OCI-M2 (cell line): ENCODE measurements around the gene BTF3L4.

Experiments
- DNase-seq: peaks from one replicate; lab custom pipeline; 2025; ENCODE audit not compliant: unreplicated experiment; lab: John Stamatoyannopoulos, UW

BTF3L4 gene

DNA sequence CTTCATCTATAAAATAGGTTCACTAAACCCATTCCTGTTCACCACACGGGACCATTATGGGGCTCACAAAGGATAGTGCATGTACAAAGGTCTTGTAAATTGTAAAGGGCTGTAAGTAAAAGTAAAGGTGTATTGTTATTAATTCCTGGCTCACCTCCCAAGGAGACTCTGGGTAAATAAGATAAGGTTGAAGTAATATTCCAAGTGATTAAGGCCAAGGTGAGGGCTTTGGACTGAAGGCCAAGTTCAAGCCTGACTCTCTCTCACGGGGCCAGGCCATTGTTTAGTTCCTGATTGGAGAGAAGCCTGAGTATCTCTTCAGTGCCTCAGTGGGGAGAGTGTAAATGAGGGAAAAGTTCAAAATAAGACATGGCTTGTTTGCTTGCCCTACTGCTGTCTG is 66.3 kb downstream of the BTF3L4 start:
- DNase-seq, result no peak

DNA sequence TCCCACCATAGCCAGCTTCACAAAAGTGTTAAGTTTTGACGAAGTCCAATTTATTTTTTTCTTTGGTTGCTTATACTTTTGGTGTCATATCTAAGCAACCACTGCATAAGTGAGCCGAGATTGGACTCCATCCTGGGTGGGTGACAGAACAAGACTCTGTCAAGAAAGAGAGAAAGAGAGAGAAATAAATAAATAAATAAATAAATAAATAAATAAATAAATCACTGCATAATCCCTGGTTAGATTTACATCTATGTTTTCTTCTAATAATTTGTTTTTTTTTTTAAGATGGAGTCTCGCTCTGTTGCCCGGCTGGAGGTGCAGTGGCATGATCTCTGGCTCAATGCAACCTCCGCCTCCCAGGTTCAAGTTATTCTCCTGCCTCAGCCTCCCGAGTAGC is 67.5 kb downstream of the BTF3L4 start:
- no peak for DNase-seq

DNA sequence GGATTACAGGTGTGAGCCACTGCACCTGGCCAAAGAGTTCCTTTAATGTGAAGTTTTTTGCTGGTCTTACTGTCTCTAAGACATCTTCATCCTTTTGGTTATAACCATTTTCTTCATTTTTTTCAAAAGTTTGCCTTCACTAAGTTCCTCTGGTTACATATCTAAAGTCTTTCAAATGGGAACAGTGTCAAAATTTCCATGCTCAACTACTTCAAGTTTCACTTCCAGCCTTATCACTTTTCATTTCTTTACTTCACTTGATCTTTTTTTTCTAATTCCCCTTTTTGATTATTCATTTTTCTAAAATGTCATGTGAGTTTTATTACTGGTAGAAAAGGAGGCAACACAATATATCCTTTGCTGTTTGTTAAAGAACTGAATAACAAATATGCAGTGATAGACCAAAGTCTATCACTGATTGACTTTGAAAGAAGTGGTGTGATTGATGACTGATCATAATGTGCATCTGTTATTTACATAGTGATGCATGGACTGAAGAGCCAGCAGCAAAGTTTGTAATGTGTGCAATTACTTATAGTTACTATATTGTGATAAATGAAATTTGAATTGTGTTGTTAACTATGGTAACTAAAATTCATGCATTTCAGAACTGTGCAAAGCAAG is 69.8 kb downstream of the BTF3L4 start:
- DNase-seq, result no peak

DNA sequence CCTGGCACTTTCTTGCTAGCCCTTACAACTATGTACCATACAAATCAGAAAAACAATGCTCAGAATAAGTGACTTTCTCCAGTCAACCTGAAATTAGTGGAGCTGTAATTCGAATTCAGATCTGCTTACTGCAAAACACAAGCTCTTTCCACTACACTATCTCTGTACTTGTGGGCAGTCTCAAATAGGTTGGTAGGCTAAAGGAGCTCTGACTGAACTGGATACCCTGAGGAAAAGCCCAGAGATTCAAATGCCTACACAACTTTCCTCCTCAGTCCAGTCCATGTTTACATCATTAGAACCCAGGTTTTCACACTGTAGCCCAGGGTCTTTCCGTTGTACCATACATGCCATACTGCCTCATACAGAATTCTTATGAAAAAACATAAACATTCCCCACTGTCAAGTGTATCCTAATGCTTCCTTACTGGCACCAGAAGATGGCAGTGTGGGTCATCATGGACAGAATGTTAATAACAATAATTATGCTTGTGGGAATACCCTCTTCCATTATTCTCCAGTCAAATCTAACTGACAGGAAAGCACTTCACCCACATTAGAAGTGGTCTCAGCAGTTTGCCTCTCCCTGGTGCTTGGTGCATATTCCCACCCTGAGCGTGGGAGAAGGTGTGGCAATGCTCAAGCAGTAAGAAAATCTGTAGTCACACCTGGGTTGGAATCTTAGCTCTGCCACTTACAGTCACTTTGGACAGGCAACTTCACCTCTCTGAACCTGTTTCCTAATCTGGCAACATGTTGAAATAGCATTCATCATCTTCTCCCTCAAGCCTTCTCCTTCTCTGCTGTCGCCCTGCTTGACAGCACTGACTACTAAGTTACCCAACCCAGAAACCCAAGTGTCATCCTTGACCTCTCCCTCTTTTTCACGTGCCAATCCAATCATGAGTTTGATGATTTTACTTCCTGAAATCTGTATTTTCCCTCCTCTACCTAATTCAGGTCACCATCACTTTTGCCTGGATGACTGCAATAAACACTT is 71.4 kb downstream of the BTF3L4 start:
- DNase-seq, result no peak

DNA sequence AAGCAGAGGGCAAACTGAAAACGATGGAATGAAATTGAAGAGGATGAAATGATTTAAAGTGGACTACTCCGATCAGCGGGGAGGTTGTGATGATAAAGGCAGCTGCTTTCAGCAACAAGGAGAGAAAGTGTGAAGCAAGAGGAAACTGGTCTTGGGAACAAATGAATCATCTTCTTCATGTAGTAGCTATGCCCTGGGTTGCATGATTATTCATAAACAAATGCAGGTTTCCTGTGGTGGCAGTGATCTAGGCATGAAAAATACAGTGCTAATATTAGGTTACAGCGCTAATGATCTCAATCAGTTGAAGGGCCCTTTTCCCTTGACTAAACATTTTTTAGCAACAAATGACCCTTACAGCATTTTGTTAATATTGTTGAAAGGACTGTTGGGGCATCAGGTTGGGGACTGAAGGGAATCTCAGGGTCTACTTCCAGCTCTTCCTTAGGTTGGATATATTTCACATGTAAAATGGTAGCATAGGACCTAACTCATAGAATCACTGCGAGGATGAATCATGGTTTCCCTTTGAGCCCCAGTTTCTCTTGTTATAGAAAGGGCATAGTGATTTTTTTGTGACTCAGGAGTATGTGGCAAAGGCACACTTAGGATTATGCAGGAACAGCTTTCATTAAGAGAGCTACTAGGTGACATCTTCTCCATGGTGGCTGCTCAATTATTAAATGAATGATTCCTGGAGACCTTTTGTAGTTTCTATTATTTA is 83.9 kb downstream of the BTF3L4 start:
- no peak for DNase-seq
